SU-DHL-6 (cell line): ENCODE results near the gene FOLR1.
"Not testable (repeated sequence)": the region's sequence is repeated elsewhere in the genome, so short reads cannot be mapped to it uniquely, and the experiment has no call there.

Experiments
- H2AFZ ChIP-seq: fragments of 200-600 bp; sonication (generic); 2 replicates; pipeline ENCODE4 v1.6.1; 2014; ENCODE audit warnings: low read depth, mild to moderate bottlenecking, moderate library complexity, mixed read lengths, antibody characterized with exemption, low read length; ENCODE audit not compliant: severe bottlenecking
- H3F3A ChIP-seq: fragments of 200-600 bp; shearing (Covaris generic); 2 replicates; pipeline ENCODE4 v1.6.0; 2016; ENCODE audit warnings: antibody characterized with exemption, mild to moderate bottlenecking; ENCODE audit not compliant: insufficient read depth
- H3K27ac ChIP-seq: fragments of 200-600 bp; sonication (generic); 2 replicates; pipeline ENCODE4 v1.5.1; 2016; ENCODE audit warnings: low read depth, mild to moderate bottlenecking, low read length, moderate library complexity, mixed read lengths
- H3K27me3 ChIP-seq: fragments of 200-600 bp; sonication (generic), shearing (Covaris generic); 2 replicates; pipeline ENCODE4 v1.6.0; 2014; ENCODE audit warnings: mild to moderate bottlenecking, low read length
- H3K36me3 ChIP-seq: fragments of 200-600 bp; sonication (generic); 2 replicates; pipeline ENCODE4 v1.6.1; 2014; ENCODE audit warnings: mild to moderate bottlenecking, low read length, mixed read lengths
- H3K4me2 ChIP-seq: fragments of 300-600, 200-600 bp; shearing (Covaris generic), sonication (generic); 2 replicates; pipeline ENCODE4 v1.6.0; 2014; ENCODE audit warnings: low read length, low read depth, mild to moderate bottlenecking; ENCODE audit not compliant: poor library complexity, severe bottlenecking
- H3K4me3 ChIP-seq: fragments of 200-600 bp; sonication (generic); 2 replicates; pipeline ENCODE4 v1.5.1; 2014; ENCODE audit warnings: antibody characterized with exemption, low read length, mild to moderate bottlenecking, mixed read lengths; ENCODE audit not compliant: insufficient read depth, poor library complexity, severe bottlenecking
- H3K79me2 ChIP-seq: fragments of 200-600 bp; sonication (generic); 2 replicates; pipeline ENCODE4 v1.6.1; 2014; ENCODE audit warnings: mild to moderate bottlenecking, low read length, moderate library complexity; ENCODE audit not compliant: insufficient read depth
- H3K9ac ChIP-seq: fragments of 200-600 bp; sonication (generic); 2 replicates; pipeline ENCODE4 v1.7.0; 2014; ENCODE audit warnings: mild to moderate bottlenecking, low read length
- H3K9me2 ChIP-seq: fragments of 200-600 bp; sonication (generic); replicated peaks from 2 replicates; pipeline ENCODE4 v1.6.1; 2014; ENCODE audit warnings: low read length; ENCODE audit not compliant: insufficient read depth
- H3K9me3 ChIP-seq: fragments of 200-600 bp; sonication (generic); 2 replicates; pipeline ENCODE4 v1.6.1; 2014; ENCODE audit warnings: low read length, mixed read lengths; ENCODE audit not compliant: insufficient read depth
- H4K20me1 ChIP-seq: fragments of 200-600 bp; sonication (generic); 2 replicates; pipeline ENCODE4 v1.6.1; 2014; ENCODE audit warnings: low read depth, mild to moderate bottlenecking, antibody characterized with exemption, low read length, moderate library complexity, mixed read lengths
- CTCF ChIP-seq: fragments of 200-600 bp; sonication (generic); IDR thresholded peaks from one replicate; pipeline ENCODE4 v1.5.1; 2017; ENCODE audit warnings: antibody characterized with exemption, mild to moderate bottlenecking, low read length, moderate library complexity; ENCODE audit not compliant: insufficient read depth, poor library complexity, severe bottlenecking
- EZH2phosphoT487 ChIP-seq: fragments of 200-600 bp; sonication (generic), shearing (Covaris generic); conservative IDR thresholded peaks from 2 replicates; pipeline ENCODE4 v1.6.1; 2018; ENCODE audit warnings: mild to moderate bottlenecking, antibody characterized with exemption, low read length, moderate library complexity, mixed read lengths

Gene FOLR1

GRCh38 chr11:72204886-72205285 is 12.9 kb downstream of the FOLR1 start:
- no peak overlapping the region for H3K9ac ChIP-seq
- H3K36me3 ChIP-seq, result no peaks in the 10 kb centered on the region
- no peaks in the 10 kb centered on the region for H4K20me1 ChIP-seq
- H3K4me3 ChIP-seq, result no peak overlapping the region
- no peak overlapping the region for H3K27ac ChIP-seq
- H3K27me3 ChIP-seq, result no peaks in the 10 kb centered on the region
- no peaks in the 10 kb centered on the region for H3K9me2 ChIP-seq
- no peaks in the 10 kb centered on the region for H3K79me2 ChIP-seq
- H3F3A ChIP-seq, result no peaks in the 10 kb centered on the region
- H3K4me2 ChIP-seq, result no peak overlapping the region
- no peak for TF ChIP-seq CTCF
- TF ChIP-seq EZH2phosphoT487, result no peak
- no peaks in the 10 kb centered on the region for H3K9me3 ChIP-seq
- H2AFZ ChIP-seq, result no peak overlapping the region

GRCh38 chr11:72206794-72207193 is 14.9 kb downstream of the FOLR1 start:
- H2AFZ ChIP-seq, H3K9me3 ChIP-seq, H3K4me3 ChIP-seq, H3K9me2 ChIP-seq, H3K4me2 ChIP-seq, H3K9ac ChIP-seq, H3K27me3 ChIP-seq, H4K20me1 ChIP-seq, H3K36me3 ChIP-seq, H3K27ac ChIP-seq, H3F3A ChIP-seq, H3K79me2 ChIP-seq: not testable (repeated sequence)

- no peaks in the 10 kb centered on the region for H3F3A ChIP-seq
- no peak overlapping the region for H3K9ac ChIP-seq
- TF ChIP-seq EZH2phosphoT487 (no peak), CTCF (no peak)
- no peaks in the 10 kb centered on the region for H3K79me2 ChIP-seq
- H3K36me3 ChIP-seq, result no peaks in the 10 kb centered on the region
- H2AFZ ChIP-seq, result no peak overlapping the region
- H3K4me2 ChIP-seq, result no peak overlapping the region
- no peaks in the 10 kb centered on the region for H3K9me3 ChIP-seq
- H3K9me2 ChIP-seq, result no peaks in the 10 kb centered on the region
- no peak overlapping the region for H3K27ac ChIP-seq
- no peaks in the 10 kb centered on the region for H3K27me3 ChIP-seq
- no peak overlapping the region for H3K4me3 ChIP-seq
- no peaks in the 10 kb centered on the region for H4K20me1 ChIP-seq
Observed at GRCh38 chr11:72208281-72208680, 16.3 kb downstream of the FOLR1 start.

- Histone ChIP-seq H3K4me3 (no peak overlapping the region), H3K27me3 (no peaks in the 10 kb centered on the region), H3K9me2 (no peaks in the 10 kb centered on the region), H3K79me2 (no peaks in the 10 kb centered on the region), H3K4me2 (no peak overlapping the region), H3K9me3 (no peaks in the 10 kb centered on the region), H3F3A (no peaks in the 10 kb centered on the region), H3K27ac (no peak overlapping the region), H3K9ac (no peak overlapping the region), H3K36me3 (no peaks in the 10 kb centered on the region), H2AFZ (no peak overlapping the region), H4K20me1 (no peaks in the 10 kb centered on the region)
- no peak for TF ChIP-seq CTCF
- TF ChIP-seq EZH2phosphoT487, result no peak
Observed at GRCh38 chr11:72209101-72209500, 17.2 kb downstream of the FOLR1 start.
